Heart left ventricle (tissue), 16 donors: ENCODE results near the gene TRAF7. TPM values are rescaled to one million over a fixed set of nuclear protein-coding genes. Genes with fewer than 3 reads are reported as not detected.
"Not testable (repeated sequence)": the region's sequence is repeated elsewhere in the genome, so short reads cannot be mapped to it uniquely, and the experiment has no call there.

ENCODE experiments used
- ATAC-seq, 4 donors: fragments of 200-7000 bp; cut with Tn5 transposase; one replicate each; pipeline ENCODE4 v1.9.1; 2020 to 2022; ENCODE audit warnings: moderate library complexity in 4 of 4, mild to moderate bottlenecking in 3 of 4, moderate number of reproducible peaks in 1 of 4
- DNase-seq, 5 donors: peaks; one replicate each; pipeline ENCODE4 v3.0.0-alpha.2; 2020
- H3K27ac ChIP-seq, 12 donors: fragments of 200-600 bp; sonication (generic) in 4 of 12; one replicate each; pipeline versions ENCODE4 v1.5.0 to v1.8.0; 2016 to 2022; ENCODE audit warnings: mild to moderate bottlenecking in 2 of 12
- H3K27me3 ChIP-seq, 9 donors: fragments of 200-600 bp; sonication (generic) in 2 of 9; one replicate each; pipeline versions ENCODE4 v1.5.1 to v1.8.0; 2016 to 2022; ENCODE audit warnings: mild to moderate bottlenecking in 3 of 9
- H3K36me3 ChIP-seq, 9 donors: fragments of 200-600 bp; sonication (generic) in 2 of 9; one replicate each; pipeline versions ENCODE4 v1.5.0 to v1.8.0; 2018 to 2022; ENCODE audit warnings: mild to moderate bottlenecking in 2 of 9
- H3K4me1 ChIP-seq, 12 donors: fragments of 200-600 bp; sonication (generic) in 4 of 12; one replicate each; pipeline versions ENCODE4 v1.5.0 to v1.8.0; 2016 to 2022; ENCODE audit warnings: mild to moderate bottlenecking in 3 of 12
- H3K4me3 ChIP-seq, 12 donors: fragments of 200-600 bp; sonication (generic) in 4 of 12; one replicate each; pipeline versions ENCODE4 v1.5.0 to v1.8.0; 2017 to 2022; ENCODE audit warnings: mild to moderate bottlenecking in 9 of 12, moderate library complexity in 4 of 12
- H3K9me3 ChIP-seq, 12 donors: fragments of 200-600 bp; sonication (generic) in 4 of 12; one replicate each; pipeline versions ENCODE4 v1.5.0 to v1.8.0; 2016 to 2022; ENCODE audit warnings: mild to moderate bottlenecking in 1 of 12
- CTCF ChIP-seq, 12 donors: fragments of 200-600 bp; sonication (generic) in 4 of 12; IDR thresholded peaks; one replicate each; pipeline versions ENCODE4 v1.5.0 to v1.8.0; 2018 to 2022; ENCODE audit warnings: antibody characterized with exemption in 12 of 12, mild to moderate bottlenecking in 5 of 12
- POLR2A ChIP-seq, 2 donors: fragments of 450-650 bp; IDR thresholded peaks; one replicate each; pipeline ENCODE4 v1.6.1; 2017; ENCODE audit warnings: antibody characterized with exemption in 2 of 2, mild to moderate bottlenecking in 2 of 2, moderate library complexity in 2 of 2
- WGBS, 4 donors: extraction: QIAGEN DNeasy Blood & Tissue Kit in 2 of 4; methylation state at CpG; one replicate each; pipeline versions ENCODE4 v1.1.5 to v1.1.7; 2013 to 2018; 5-methylcytosine and 5-hydroxymethylcytosine counted together
- intact Hi-C, 10 donors: fragments of 100-400 bp; cut with DNase I; formaldehyde crosslinking; loops; one replicate each; pipeline versions ENCODE4 v1.11.1 to v1.14.2; 2022
- polyA plus RNA-seq, 2 donors: library from polyadenylated mRNA; stranded (reverse); fragments of 200-250 nt; gene quantifications; one replicate each; pipeline ENCODE4 v1.2.3, GENCODE V29; 2013
- total RNA-seq, 9 donors: library from RNA; depleted of rRNA in 2 of 9; stranded (reverse); fragments of >200 nt in 2 of 9; fragmentation: NEBNext Ultra II Directional in 3 of 9; extraction: Animal tissue kit (Norgen Biotek cat#: 25700) in 3 of 9; gene quantifications; one replicate each; pipeline versions ENCODE4 v1.1.0 to v1.2.4, GENCODE V29; 2016 to 2023
- donor health status: ischemic (EF 13 %, LVEDD 7.1; RV severe dilation, severe dysfunction).
- donor health status: healthy with polysubstance abuse.
- donor health status: DM: no; HTN: yes; CAD: no.
- donor health status: DM: no; HTN: no; CAD: no.
- donor health status: ischemic (EF 25% LVEDD 6.9; RV normal size, moderate dysfunction).
- donor health status: ischemic (EF 25% LVEDD 5.7; RV mildly dilated, moderate dysfunction).
- donor health status: healthy.
- donor health status: DM: yes; HTN: yes; CAD: no.
- donor health status: ischemic (EF 35%, LVEDD 5.7; RV mildly dilated, moderate dysfunction).
- donor health status: nonischemic (EF 11% LVEDD 7.7; RV severe dilation, severe dysfunction).
- donor health status: DM: yes; HTN: yes; CAD: no.
- donor health status: PGD.
- donor health status: ischemic (EF 29% LVEDD 5.4; RV normal size, mild dysfunction).
- donor health status: nonischemic (EF 23%, LVEDD 6.1; RV moderate dilation, normal function).

The TRAF7 gene
- total and polyA plus RNA-seq, 11 donors, result 12.2 to 40.2 (median 27.0) TPM

GRCh38 chr16:2135071-2135470 is 20.5 kb upstream of the TRAF7 start:
- ATAC-seq, H3K27me3 ChIP-seq, intact Hi-C loops, H3K36me3 ChIP-seq, H3K9me3 ChIP-seq: not testable (repeated sequence)
- H3K27ac ChIP-seq, result peak overlapping the region in 11 of 12 donors; percentile 49 to 86 (median 78)
- peaks cover 0 to 23% (median 5%) of the 10 kb centered on the region in 12 donors for H3K4me1 ChIP-seq
- peak in 1 of 5 donors; percentile 61 for DNase-seq
- H3K4me3 ChIP-seq, result peak overlapping the region; percentile 34 to 73 (median 60)
- 0 to 1% (median 1%) methylated on average over 8 to 33 of the region's 42 CpGs for WGBS, 4 donors

- peak; percentile 96 to 99 (median 98) for DNase-seq
- H3K27me3 ChIP-seq, H3K36me3 ChIP-seq, intact Hi-C loops, H3K9me3 ChIP-seq: not testable (repeated sequence)
- peak; percentile 40 to 95 (median 92) for ATAC-seq
- H3K4me1 ChIP-seq, result peaks cover 0 to 21% (median 9%) of the 10 kb centered on the region in 12 donors
- WGBS, 4 donors, result 0% methylated on average over 15 to 66 of the region's 81 CpGs
- peak in 1 of 2 donors; percentile 33 for TF ChIP-seq POLR2A (IDR thresholded peaks at IDR 0.05)
- peak within 1 kb of the TSS; percentile 34 to 73 (median 60) for H3K4me3 ChIP-seq
- H3K27ac ChIP-seq, result peak within 1 kb of the TSS in 11 of 12 donors; percentile 66 to 86 (median 78)
These were observed 19.7 kb upstream of the TRAF7 start, which contains the start of gene PKD1 for GRCh38 chr16:2135770-2136490. Gene PKD1, minus strand, starts transcription at chr16:2135898. Its CDS starts 209 bp downstream, at chr16:2135689.

- Histone ChIP-seq H3K36me3 (no peaks in the 10 kb centered on the region), H3K4me1 (peaks cover 0 to 18% (median 11%) of the 10 kb centered on the region in 12 donors), H3K9me3 (no peaks in the 10 kb centered on the region), H3K4me3 (no peak overlapping the region), H3K27me3 (no peaks in the 10 kb centered on the region), H3K27ac (no peak overlapping the region)
- 79 to 83% (median 79%) methylated on average over 28 to 31 of the region's 31 CpGs for WGBS, 4 donors
- intact Hi-C loops, result no loop called here
- TF ChIP-seq CTCF (IDR thresholded peaks at IDR 0.05), result no peak
- TF ChIP-seq POLR2A (IDR thresholded peaks at IDR 0.05), result no peak
- DNase-seq (no peak), ATAC-seq (no peak)
These were observed 12.4 kb upstream of the TRAF7 start for GRCh38 chr16:2142942-2143877.

GRCh38 chr16:2143878-2144485 is 11.6 kb upstream of the TRAF7 start:
- DNase-seq (peak in 1 of 5 donors; percentile 52), ATAC-seq (no peak)
- Histone ChIP-seq H3K36me3 (no peaks in the 10 kb centered on the region), H3K27ac (no peak overlapping the region), H3K4me1 (peaks cover 0 to 22% (median 16%) of the 10 kb centered on the region in 12 donors), H3K4me3 (no peak overlapping the region), H3K27me3 (no peaks in the 10 kb centered on the region), H3K9me3 (no peaks in the 10 kb centered on the region)
- WGBS, 4 donors, result 80 to 87% (median 81%) methylated on average over 15 to 17 of the region's 17 CpGs
- intact Hi-C loops, result no loop called here
- TF ChIP-seq CTCF (IDR thresholded peaks at IDR 0.05), result no peak
